COR-L47 (cell line): ENCODE results near the gene ARMS2.

Source experiments
- DNase-seq: peaks from one replicate; lab custom pipeline; 2025; lab: John Stamatoyannopoulos, UW

ARMS2 gene

DNA sequence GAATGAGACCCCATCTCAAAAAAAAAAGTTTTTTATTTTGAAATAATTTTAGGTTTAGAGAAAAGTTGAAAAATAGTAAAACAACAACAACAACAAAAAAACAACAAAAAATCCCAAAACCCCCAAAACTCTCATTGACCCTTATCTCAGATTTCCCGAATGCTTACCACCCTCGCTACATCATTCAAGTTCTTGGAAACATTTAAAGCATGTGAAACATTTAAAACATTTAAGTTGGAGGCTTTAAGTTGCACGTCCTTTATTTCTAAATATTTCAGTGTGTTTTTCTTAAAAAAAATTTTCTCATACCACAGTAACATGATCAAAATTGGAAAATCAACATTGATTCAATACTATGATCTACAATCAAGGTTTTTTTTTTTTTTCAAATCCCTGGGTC is 382 bp upstream of the ARMS2 start:
- no peak for DNase-seq

GRCh38 chr10:122455376-122456079 is 1.1 kb downstream of the ARMS2 start:
- DNase-seq, result no peak

DNA sequence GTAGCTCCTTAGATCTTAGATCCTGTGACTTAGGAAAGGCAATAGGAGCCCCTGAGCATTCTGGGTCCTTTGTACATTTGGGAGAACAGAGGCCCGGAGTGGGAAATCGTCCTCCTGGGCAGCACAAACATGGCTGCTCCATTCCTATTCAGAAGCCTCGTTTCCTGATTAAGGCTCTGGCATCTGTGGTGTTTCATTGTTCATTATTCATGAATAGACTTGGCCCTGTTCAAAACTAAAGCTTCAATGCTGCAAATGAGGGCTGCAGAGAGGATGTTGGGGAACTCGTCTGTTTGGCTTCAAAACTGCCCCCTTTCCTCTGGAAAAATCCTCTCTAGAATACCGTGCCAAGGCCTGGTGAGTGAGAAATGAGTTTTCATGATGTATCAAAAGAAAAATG is 3.5 kb downstream of the ARMS2 start:
- no peak for DNase-seq

DNA sequence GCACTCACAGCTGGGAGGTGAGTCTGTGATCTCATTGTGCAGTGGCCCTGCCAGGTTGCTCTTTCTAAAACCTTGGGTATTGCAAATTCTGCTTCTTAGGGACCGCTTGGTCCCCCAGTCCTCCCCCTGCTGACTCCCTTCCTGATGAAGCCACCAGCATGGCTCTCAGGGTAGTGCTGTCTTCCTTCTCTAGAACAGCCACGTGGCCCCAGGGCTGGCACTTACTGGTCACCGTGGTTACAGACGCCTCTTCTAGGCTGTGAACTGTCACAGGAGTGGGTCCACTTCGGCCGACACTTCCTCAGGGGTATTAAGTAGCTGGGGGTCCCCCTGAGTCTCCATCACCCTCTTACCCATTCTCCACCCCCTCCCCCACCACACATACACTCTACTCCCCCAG is 4.2 kb downstream of the ARMS2 start:
- no peak for DNase-seq

- DNase-seq, result no peak
These were observed 5.3 kb downstream of the ARMS2 start for GRCh38 chr10:122459561-122460273.

GRCh38 chr10:122460891-122461293 is 6.4 kb downstream of the ARMS2 start:
- DNase-seq, result no peak

DNA sequence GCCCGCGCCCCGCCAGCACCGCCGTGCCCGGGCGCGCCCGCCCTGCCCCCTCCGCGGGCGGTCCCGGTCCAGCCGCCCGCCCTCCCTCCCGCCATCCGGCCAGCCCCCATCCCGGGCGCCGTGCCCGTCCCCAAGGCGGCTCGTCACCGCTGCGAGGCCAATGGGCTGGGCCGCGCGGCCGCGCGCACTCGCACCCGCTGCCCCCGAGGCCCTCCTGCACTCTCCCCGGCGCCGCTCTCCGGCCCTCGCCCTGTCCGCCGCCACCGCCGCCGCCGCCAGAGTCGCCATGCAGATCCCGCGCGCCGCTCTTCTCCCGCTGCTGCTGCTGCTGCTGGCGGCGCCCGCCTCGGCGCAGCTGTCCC is 6.9 kb downstream of the ARMS2 start, which contains the start of gene HTRA1:
Gene HTRA1 (plus strand): TSS at position 187 of the 362 bp plus-strand sequence. CDS start 100 bp downstream, at position 287.
- DNase-seq, result peak; percentile 25

DNA sequence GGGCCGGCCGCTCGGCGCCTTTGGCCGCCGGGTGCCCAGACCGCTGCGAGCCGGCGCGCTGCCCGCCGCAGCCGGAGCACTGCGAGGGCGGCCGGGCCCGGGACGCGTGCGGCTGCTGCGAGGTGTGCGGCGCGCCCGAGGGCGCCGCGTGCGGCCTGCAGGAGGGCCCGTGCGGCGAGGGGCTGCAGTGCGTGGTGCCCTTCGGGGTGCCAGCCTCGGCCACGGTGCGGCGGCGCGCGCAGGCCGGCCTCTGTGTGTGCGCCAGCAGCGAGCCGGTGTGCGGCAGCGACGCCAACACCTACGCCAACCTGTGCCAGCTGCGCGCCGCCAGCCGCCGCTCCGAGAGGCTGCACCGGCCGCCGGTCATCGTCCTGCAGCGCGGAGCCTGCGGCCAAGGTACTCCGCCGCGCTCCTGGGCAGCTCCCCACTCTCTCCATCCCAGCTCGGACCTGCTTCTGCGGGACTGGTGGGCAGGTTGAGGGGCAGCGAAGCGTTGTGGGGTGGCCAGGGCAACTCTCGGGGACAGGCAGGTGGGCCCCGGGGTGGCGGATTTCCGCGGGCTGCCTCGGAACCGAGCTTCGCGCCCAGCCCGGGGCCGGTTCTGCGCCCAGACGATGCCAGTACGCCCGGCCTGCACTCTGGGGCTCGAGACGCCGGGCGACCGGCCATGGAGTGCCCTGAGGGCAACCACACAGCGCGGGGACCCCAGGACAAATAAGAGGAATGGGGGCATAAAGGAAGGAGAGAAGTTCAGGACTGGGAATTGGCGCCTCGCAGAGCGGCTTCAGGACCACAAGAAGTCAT is 7.5 kb downstream of the ARMS2 start:
- DNase-seq, result peak; percentile 18

- no peak for DNase-seq
These were observed 8.3 kb downstream of the ARMS2 start for GRCh38 chr10:122462533-122463465.

DNA sequence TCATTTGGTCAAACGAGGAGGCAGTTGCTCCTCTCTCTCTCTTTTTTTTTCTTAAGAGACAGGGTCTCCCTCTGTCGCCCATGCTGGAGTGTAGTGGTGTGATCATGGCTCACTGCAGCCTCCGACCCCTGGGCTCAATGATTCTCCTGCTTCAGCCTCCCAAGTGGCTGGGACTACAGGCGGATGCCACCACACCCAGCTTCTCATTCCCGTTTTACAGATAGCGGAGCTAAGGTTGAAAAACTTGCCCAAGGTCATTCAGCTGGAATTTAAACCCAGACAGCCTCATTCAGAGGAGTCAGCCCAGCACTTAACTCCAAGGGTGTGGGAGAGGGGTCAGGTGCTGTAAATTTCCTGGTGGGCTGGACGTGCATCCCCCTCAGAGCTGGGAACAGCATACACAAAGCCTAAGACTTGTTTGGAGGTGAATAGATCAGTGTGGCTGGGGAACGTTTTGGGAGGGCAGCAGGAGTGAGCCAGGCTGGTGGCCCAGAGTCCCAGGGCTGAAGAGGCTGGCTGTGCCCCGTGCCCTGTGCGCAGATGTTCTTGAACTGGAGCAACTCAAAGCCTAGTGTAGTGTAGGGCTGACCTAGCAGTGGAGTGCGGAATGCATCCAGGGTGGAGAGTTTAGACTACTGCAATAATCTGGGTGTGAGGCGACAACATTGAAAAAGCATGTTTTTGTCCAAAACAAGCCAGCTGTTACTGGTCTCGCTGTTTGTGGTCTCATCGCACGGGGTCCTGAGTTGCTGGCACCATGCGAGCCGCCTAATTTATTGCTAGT is 9.2 kb downstream of the ARMS2 start:
- DNase-seq, result no peak

DNA sequence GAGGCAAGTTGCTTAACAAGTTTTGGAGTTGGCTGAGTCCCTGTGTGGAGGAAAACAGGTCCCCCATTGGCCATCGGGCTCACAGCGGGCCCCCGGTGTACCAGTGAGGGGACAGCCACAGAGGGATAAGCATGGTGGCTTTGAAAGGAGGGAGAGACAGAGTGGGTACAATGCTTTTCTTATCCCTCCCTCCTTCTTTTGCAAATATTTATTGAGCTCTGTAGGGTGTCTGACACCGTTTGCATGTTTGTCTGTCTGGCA is 9.7 kb downstream of the ARMS2 start:
- no peak for DNase-seq

DNA sequence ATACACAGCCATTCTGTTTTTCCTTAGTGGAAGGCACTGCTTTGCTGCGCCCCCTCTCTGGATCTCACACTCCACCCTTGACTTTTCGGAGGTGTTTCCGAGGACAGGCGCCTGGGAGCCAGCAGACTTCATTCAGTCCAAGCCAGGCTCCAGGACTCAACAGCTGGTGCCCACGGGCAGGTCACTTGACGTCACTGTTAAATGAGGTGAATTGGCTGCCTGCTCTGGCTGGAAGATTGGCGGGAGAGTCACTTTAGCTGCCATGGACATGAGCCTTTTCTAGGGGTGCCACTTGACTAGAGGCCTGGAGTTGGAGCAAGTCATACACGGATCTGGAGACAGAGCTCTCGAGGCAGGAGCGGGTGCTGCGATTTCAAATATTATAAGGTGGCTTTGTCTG is 10.1 kb downstream of the ARMS2 start:
- DNase-seq, result no peak

DNA sequence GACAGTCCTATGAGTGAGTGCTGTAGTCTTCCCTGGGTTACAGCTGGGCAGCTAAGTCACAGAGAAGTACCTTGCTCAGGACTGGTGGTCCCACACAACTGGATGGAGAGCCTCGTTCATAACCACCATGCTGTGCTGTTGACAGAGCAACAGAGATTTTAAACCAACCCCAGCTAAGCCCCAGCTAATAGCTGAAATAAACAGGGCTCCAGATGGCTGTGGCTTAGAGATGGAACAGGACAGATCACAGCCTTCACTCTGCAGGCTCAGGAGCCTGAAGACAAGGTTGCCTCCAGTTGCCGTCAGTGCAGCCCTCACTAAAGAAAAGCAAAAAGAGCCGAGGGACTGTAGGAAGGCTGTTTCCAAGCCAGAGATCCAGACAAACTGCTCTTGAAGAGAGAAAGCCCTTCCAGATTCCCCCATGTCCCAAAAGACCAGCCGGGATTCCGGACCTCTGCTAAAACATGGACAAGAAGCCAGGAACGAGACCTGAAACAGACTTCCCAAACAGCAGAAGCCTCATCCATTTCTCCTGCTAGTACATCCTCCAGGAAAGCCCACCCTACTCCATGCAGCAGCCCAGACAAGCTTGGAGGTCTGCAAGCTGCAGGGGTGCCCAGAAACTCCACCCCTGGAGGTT is 11.1 kb downstream of the ARMS2 start:
- no peak for DNase-seq

DNA sequence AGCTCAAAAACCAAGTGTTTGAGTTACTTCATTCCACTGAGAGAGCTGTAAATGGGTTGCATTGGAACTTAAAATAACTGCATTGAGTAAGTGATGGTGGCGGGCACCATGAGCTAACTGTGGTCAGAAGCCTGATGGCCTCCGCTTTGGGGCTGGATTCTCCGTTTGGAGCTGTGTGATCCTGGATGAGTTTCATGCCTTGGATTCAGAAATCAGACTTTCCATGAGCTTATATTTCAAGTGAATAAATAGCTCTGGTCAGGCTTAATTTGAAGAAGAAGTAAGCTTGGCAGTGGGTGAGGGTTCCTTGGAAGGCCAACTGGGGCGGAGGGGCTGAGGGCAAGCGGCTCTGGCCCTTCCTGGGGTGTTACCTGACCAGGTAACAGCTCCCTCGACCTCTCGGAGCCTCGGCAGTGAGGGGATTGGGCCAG is 12.5 kb downstream of the ARMS2 start:
- no peak for DNase-seq

GRCh38 chr10:122467701-122468100 is 13.2 kb downstream of the ARMS2 start:
- DNase-seq, result no peak

DNA sequence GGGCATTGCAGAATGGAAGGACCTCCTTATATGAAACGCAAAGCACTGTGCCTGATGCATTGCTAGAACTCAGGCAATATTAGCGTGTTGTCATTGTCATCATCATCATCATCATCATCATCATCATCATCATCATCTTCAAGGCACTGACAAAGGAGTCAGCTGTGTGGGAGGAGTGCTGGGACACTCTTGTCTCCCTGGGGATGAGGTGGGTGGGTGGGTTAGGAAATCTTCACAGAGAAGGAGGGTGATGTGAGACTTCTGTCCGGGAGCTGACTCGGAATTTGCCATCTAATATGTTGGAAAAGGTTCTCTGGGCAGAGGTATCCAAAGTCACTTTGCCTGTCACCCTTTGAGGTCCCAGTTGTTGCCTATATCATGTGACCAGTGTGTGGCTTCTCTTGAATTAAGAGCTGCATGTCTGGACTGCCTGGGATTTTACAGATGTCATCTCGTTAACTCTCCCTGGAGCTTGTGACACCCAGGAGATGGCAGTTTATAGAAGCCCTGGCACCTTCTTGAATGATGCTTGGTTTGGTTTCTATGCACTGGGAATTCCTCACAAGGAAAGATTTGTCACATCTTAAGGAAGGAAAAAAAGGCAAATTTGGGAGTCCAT is 14.0 kb downstream of the ARMS2 start:
- no peak for DNase-seq

GRCh38 chr10:122468926-122469781 is 14.7 kb downstream of the ARMS2 start:
- DNase-seq, result peak; percentile 15

GRCh38 chr10:122469848-122470247 is 15.4 kb downstream of the ARMS2 start:
- DNase-seq, result no peak

DNA sequence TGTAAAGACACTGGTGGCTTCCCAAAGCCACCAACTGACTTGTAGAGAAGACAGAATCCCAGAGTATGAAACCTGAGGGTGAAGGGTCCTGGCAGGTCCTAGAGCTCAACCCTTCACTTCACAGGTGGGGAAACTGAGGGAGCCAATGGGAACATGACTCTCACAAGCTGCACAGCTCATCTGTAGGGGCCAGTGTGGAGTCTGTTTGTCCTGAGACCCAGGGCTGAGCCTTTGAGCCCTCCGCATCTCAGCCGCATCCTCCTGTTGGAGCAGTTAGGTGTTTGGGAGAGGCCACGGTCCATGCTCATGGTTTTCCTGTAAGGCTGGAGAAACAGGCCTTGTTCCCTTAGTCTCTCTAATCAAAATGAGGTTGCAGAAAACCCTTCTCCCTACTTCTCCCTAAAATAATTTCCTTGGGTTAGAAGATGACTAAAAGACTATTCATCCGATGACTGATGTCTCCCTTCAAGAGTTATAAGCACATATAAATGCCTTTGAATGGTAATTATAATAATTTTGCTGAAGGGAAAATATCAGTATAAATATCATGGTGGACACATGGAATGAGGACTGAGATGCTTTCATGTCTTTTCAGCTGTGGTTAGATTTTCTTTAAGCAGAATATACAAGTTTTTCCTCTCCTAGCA is 17.2 kb downstream of the ARMS2 start:
- no peak for DNase-seq
